Measurements from ENCODE around the gene MGRN1.

GRCh38 chr16:4623593-4623992, 1.0 kb upstream of the MGRN1 start:
- TF ChIP-seq CTCF (IDR thresholded peaks at IDR 0.05; ENCODE audit: extremely low read depth in 1 of 2, insufficient read depth in 1 of 2, low read depth in 1 of 2, low read length in 2 of 2) (no peak), FOS (IDR thresholded peaks at IDR 0.05; ENCODE audit: borderline replicate concordance, insufficient read depth, low read length) (no peak), EZH2 (IDR thresholded peaks at IDR 0.05; ENCODE audit: borderline replicate concordance, low read depth, low read length, severe bottlenecking) (no peak), POLR2A (IDR thresholded peaks at IDR 0.05; ENCODE audit: low read depth, low read length) (no peak), MAX (IDR thresholded peaks at IDR 0.05; ENCODE audit: insufficient read depth, insufficient read length) (no peak), MYC (IDR thresholded peaks at IDR 0.05; ENCODE audit: low read depth, low read length) (no peak), POLR2AphosphoS5 (IDR thresholded peaks at IDR 0.05; ENCODE audit: insufficient read depth, low read depth, low read length) (no peak), JUN (IDR thresholded peaks at IDR 0.05; ENCODE audit: borderline replicate concordance, insufficient read depth, insufficient read length, low read depth) (no peak)

All from endothelial cell of umbilical vein (primary cell).